Prostate gland (tissue), 2 donors: ENCODE results near the gene AFTPH.

Experiments used
- POLR2A ChIP-seq: fragments of 450-650 bp; IDR thresholded peaks from one replicate; pipeline ENCODE4 v1.6.1; 2016; ENCODE audit warnings: antibody characterized with exemption, mild to moderate bottlenecking
- POLR2AphosphoS5 ChIP-seq: sonication (generic); formaldehyde crosslinking; IDR thresholded peaks from one replicate; pipeline ENCODE4 v1.6.1; 2017; ENCODE audit warnings: antibody characterized with exemption
- TF ChIP-seq, protein P1 (sequence below), 4 experiments: fragments of 200-600 bp in 2 of 4; fragments of 450-650 bp in 2 of 4; sonication (generic) in 2 of 4; IDR thresholded peaks; 1 replicate in 3 of 4; 2 replicates in 1 of 4; pipeline ENCODE4 v1.5.1; 2016 to 2019; ENCODE audit warnings: antibody characterized with exemption in 4 of 4, mild to moderate bottlenecking in 2 of 4, moderate library complexity in 2 of 4

DNA sequence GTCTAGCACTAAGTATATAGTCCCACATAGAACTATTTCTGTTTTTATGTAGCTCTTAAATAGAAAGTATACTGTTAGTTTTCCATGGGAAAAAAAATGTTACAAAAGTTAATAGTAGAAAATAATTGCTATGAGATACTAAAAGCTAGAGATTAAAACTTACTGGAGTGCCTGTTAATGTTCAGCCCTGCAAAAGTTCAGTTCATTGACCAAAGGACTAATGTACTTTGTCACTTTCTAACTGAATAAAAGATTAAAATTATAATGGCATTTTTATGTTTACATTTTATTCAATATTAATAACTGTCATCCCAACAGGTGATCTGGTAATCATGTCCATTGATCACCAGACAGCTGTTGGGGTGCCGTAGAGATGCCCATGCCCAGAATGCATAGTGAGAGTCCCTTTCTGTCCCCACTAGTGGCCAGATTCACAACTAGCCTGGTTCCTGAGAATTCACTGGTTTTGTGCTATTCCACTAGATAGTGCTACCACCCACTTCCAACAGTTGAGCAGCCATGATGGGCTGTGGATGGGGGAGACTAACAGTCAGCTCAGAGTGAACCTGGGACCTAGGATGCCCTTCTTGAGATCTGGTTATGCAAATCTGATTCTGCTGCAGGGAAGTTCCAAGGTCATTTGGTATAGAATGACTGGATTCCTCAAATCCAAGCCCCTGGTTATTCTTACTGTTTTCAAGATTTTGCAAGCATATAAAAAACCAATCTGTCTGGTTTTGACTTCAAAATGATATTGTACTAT lies 57.8 kb downstream of the AFTPH start:
- TF ChIP-seq, protein P1, sequence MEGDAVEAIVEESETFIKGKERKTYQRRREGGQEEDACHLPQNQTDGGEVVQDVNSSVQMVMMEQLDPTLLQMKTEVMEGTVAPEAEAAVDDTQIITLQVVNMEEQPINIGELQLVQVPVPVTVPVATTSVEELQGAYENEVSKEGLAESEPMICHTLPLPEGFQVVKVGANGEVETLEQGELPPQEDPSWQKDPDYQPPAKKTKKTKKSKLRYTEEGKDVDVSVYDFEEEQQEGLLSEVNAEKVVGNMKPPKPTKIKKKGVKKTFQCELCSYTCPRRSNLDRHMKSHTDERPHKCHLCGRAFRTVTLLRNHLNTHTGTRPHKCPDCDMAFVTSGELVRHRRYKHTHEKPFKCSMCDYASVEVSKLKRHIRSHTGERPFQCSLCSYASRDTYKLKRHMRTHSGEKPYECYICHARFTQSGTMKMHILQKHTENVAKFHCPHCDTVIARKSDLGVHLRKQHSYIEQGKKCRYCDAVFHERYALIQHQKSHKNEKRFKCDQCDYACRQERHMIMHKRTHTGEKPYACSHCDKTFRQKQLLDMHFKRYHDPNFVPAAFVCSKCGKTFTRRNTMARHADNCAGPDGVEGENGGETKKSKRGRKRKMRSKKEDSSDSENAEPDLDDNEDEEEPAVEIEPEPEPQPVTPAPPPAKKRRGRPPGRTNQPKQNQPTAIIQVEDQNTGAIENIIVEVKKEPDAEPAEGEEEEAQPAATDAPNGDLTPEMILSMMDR (IDR thresholded peaks at IDR 0.05), result no peak
- no peak for TF ChIP-seq POLR2A
- TF ChIP-seq POLR2AphosphoS5, result no peak
